GM06990 (cell line): Measurements from ENCODE around the gene ITGB5.

Source experiments
- DNase-seq: peaks from one replicate; pipeline ENCODE4 v3.0.0-alpha.2; 2011; ENCODE audit not compliant: insufficient read length; ENCODE audit errors: extremely low read depth
- H3K27me3 ChIP-seq: replicated peaks from 2 replicates; pipeline ENCODE4 v1.6.0; 2011; ENCODE audit warnings: low read length; ENCODE audit not compliant: control insufficient read depth, insufficient read depth
- H3K36me3 ChIP-seq: 2 replicates; pipeline ENCODE4 v1.5.1; 2011; ENCODE audit warnings: low read length; ENCODE audit not compliant: control insufficient read depth, insufficient read depth
- H3K4me3 ChIP-seq: replicated peaks from 2 replicates; pipeline ENCODE4 v1.5.1; 2011; ENCODE audit warnings: low read depth, mild to moderate bottlenecking, control low read depth, low read length
- TF ChIP-seq, protein P1 (sequence below): IDR thresholded peaks from 2 replicates; pipeline ENCODE4 v1.5.1; 2011; ENCODE audit warnings: low read length, control low read depth, mild to moderate bottlenecking, inconsistent platforms; ENCODE audit not compliant: insufficient read depth, poor library complexity, severe bottlenecking

ITGB5 gene

DNA sequence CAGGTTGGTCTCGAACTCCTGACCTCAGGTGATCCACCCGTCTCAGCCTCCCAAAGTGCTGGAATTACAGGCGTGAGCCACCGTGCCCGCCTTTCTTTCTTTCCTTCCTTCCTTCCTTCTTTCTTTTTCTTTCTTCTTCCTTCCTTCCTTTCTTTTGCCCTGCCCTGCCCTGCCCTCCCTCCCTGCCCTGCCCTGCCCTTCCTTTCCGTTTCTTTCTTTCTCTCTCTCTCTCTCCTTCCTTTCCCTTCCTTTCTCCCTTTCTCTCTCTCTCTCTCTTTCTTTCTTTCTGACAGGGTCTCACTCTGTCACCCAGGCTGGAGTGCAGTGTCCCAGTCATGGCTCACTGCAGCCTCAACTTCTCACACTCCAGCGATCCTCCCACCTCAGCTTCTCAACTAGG lies 82.3 kb downstream of the ITGB5 start:
- Histone ChIP-seq H3K36me3 (no peaks in the 10 kb centered on the region), H3K4me3 (no peak overlapping the region), H3K27me3 (no peaks in the 10 kb centered on the region)
- DNase-seq: no peak
- TF ChIP-seq, protein P1, sequence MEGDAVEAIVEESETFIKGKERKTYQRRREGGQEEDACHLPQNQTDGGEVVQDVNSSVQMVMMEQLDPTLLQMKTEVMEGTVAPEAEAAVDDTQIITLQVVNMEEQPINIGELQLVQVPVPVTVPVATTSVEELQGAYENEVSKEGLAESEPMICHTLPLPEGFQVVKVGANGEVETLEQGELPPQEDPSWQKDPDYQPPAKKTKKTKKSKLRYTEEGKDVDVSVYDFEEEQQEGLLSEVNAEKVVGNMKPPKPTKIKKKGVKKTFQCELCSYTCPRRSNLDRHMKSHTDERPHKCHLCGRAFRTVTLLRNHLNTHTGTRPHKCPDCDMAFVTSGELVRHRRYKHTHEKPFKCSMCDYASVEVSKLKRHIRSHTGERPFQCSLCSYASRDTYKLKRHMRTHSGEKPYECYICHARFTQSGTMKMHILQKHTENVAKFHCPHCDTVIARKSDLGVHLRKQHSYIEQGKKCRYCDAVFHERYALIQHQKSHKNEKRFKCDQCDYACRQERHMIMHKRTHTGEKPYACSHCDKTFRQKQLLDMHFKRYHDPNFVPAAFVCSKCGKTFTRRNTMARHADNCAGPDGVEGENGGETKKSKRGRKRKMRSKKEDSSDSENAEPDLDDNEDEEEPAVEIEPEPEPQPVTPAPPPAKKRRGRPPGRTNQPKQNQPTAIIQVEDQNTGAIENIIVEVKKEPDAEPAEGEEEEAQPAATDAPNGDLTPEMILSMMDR: no peak

DNA sequence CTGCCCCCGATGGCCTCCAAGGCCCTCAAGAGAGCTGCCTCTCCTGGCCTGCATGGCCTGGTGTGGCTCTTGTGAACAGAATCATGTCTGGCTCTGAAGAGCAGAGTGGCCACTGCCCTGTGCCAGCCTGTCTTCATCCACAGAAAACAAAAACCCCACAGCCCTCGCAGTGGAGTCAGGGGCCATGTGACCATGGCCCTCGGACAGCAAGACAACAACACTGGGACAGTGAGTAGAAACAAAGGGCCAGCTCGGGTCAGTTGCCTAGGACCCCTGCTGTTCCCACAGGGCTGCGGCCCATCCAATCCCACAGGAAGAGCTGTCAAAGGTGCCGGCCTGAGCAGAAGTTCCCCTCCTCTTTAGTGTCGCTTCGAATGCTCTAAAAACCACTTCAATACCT lies 84.5 kb downstream of the ITGB5 start:
- H3K36me3 ChIP-seq: no peaks in the 10 kb centered on the region
- DNase-seq: no peak
- H3K4me3 ChIP-seq: no peak overlapping the region
- TF ChIP-seq, protein P1: no peak
- no peaks in the 10 kb centered on the region for H3K27me3 ChIP-seq

DNA sequence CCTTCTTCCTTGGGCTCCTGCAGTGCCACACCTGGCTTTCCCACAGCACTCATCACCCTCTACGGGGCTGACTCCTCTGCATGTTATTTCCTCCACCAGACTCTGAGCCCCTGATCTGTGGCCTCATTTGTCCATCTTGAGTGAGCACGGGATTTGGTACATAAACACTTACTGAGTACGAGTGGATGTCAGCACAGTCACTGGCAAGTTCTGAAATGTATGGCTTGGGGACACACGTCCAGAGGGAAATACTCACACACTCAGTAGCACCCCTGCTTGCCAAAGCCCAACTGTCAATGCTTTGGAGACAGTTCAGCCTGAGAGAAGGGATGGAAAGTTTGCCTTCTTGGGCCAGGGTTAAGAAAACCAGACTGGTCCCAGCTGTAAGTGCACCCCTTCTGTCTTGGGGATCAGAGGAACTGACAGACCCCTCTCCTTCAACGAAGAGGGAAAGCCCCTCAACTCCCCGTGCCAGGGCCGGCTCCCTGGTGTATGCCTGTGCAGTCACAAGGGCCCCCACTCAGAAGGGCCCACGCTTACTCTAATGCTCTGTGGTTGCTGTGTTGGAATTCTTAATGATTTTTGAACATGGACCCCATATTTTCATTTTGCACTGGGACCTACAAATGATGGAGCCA lies 85.0 kb downstream of the ITGB5 start:
- H3K4me3 ChIP-seq: no peak overlapping the region
- TF ChIP-seq, protein P1: no peak
- H3K27me3 ChIP-seq: no peaks in the 10 kb centered on the region
- no peaks in the 10 kb centered on the region for H3K36me3 ChIP-seq
- no peak for DNase-seq

DNA sequence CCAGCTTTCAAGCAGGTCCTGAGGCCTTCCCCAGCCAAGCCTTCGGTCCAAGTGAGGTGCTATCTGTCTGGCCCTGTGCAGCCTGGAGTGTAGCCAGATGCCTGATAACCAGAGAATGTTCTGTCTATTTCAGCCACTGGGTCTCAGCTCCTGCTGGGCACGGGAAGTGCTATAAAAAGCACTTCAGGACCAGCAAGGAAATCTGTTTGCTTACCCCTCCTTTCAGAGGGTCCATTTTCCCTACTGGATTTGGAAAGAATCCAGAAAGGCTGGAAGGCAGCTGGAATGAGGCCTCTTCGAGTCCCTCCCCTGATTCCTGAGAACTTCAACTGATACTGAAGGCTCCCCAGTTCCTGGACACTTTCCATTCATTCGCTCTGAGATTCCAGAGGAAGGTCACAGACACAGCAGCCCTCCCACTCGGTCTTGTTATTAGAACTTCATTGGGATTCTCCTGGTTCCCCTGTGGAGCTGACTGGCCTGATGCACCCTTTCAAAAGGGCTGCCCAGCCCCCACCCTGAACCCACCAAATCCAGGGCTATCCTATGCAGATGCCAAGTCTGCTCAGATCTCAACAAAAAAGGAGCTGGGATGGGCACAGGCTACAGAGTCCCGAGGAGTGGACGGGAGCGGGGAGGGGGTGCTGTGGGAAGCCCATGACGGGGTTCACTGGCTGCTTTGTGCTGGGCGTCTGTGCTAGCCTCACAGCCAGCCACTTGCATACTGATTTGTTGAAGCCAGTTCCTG lies 86.5 kb downstream of the ITGB5 start:
- Histone ChIP-seq H3K4me3 (no peak overlapping the region), H3K36me3 (peaks cover 1% of the 10 kb centered on the region; the same call in 1 of the 2 replicates), H3K27me3 (no peaks in the 10 kb centered on the region)
- DNase-seq: no peak
- TF ChIP-seq, protein P1: no peak

DNA sequence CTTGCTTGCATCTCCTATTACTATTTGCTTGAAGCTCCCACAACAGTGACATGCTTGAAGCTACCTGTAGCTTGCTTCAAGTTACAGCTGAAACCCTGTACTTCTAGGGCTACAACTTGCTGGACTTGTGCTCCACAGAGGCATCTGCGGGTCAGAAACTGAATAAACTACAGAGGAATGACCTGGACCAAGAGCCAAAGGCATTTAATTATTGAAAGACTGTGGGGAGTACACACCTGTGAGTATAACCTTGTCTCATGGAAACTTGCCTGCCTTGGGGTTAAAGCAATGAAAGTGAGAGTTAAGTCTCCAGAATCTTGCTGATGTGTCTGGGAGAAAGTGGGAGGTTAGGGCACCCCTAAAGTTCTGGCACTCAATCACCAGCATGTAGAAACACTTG lies 87.1 kb downstream of the ITGB5 start:
- H3K4me3 ChIP-seq: no peak overlapping the region
- H3K36me3 ChIP-seq: peaks cover 1% of the 10 kb centered on the region; the same call in 1 of the 2 replicates
- H3K27me3 ChIP-seq: no peaks in the 10 kb centered on the region
- DNase-seq: no peak
- TF ChIP-seq, protein P1: no peak

DNA sequence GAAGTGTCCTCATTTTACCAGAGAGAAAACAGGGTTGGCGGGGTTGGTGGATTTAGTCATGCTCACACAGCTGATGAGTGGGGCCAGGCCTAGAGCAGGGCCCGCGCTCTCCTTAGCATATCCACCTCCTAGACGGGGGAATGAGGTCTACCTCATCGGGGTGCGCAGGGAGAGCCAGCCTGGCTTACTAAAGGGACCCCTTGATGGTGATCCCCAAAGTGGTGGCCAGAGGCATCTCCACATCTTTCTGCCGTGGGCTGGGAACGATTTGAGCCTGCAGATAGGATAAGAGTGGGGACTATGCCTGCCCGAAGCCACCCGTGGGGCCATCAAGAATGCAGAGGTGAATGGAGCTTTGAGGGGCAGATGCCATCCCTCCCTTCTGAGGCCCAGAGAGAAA lies 87.5 kb downstream of the ITGB5 start:
- TF ChIP-seq, protein P1: no peak
- H3K36me3 ChIP-seq: peaks cover 1% of the 10 kb centered on the region; the same call in 1 of the 2 replicates
- H3K4me3 ChIP-seq: no peak overlapping the region

More for the DNA sequence above, 87.5 kb downstream of the ITGB5 start:
- no peak for DNase-seq
- H3K27me3 ChIP-seq: no peaks in the 10 kb centered on the region
